NCI-H82 treated with DMSO at 0.1 percent for 48 hours (cell line): ENCODE results near the gene MMP15.
"Not testable (repeated sequence)": the region's sequence is repeated elsewhere in the genome, so short reads cannot be mapped to it uniquely, and the experiment has no call there.

ENCODE experiments used
- DNase-seq: peaks from one replicate; lab custom pipeline; 2025; ENCODE audit not compliant: unreplicated experiment; lab: John Stamatoyannopoulos, UW

Gene MMP15

GRCh38 chr16:58048494-58049231 lies 23.1 kb downstream of the MMP15 start:
- DNase-seq = no peak

GRCh38 chr16:58049232-58050185 lies 24.0 kb downstream of the MMP15 start:
- no peak for DNase-seq

GRCh38 chr16:58051296-58051695 lies 25.7 kb downstream of the MMP15 start:
- DNase-seq = no peak

- no peak for DNase-seq
Observed at GRCh38 chr16:58051821-58052603, 26.5 kb downstream of the MMP15 start.

- DNase-seq = no peak
Observed at GRCh38 chr16:58053682-58054005, 28.1 kb downstream of the MMP15 start.

GRCh38 chr16:58054289-58054688 lies 28.7 kb downstream of the MMP15 start:
- DNase-seq = no peak

- DNase-seq = no peak
Observed at GRCh38 chr16:58056580-58056979, 31.0 kb downstream of the MMP15 start.

GRCh38 chr16:58057121-58057520 lies 31.6 kb downstream of the MMP15 start:
- DNase-seq = no peak

GRCh38 chr16:58057784-58058183 lies 32.2 kb downstream of the MMP15 start:
- no peak for DNase-seq

GRCh38 chr16:58062821-58063220 lies 37.3 kb downstream of the MMP15 start:
- DNase-seq = no peak

GRCh38 chr16:58063377-58064076 lies 38.0 kb downstream of the MMP15 start:
- DNase-seq = no peak

- DNase-seq = no peak
Observed at GRCh38 chr16:58070585-58070984, 45.0 kb downstream of the MMP15 start.

- DNase-seq = not testable (repeated sequence)
Observed at GRCh38 chr16:58072134-58072533, 46.6 kb downstream of the MMP15 start.

- DNase-seq = not testable (repeated sequence)
Observed at GRCh38 chr16:58073086-58073485, 47.5 kb downstream of the MMP15 start.

GRCh38 chr16:58074657-58075056 lies 49.1 kb downstream of the MMP15 start:
- DNase-seq = no peak

GRCh38 chr16:58076514-58076913 lies 51.0 kb downstream of the MMP15 start:
- no peak for DNase-seq

- no peak for DNase-seq
Observed at GRCh38 chr16:58077796-58078195, 52.2 kb downstream of the MMP15 start.

- DNase-seq = not testable (repeated sequence)
Observed at GRCh38 chr16:58080657-58081056, 55.1 kb downstream of the MMP15 start.

- DNase-seq = no peak
Observed at GRCh38 chr16:58082381-58082780, 56.8 kb downstream of the MMP15 start.

- no peak for DNase-seq
Observed at GRCh38 chr16:58084635-58085034, 59.1 kb downstream of the MMP15 start.

- no peak for DNase-seq
Observed at GRCh38 chr16:58085171-58085570, 59.6 kb downstream of the MMP15 start.
